Cardiac fibroblast (primary cell): Measurements from ENCODE around the gene ANKRD33.

Source experiments
- DNase-seq, 2 donors: peaks; one replicate each; pipeline versions ENCODE4 v3.0.0 to v3.0.0-alpha.2; 2010; ENCODE audit warnings: low read depth in 2 of 2
- H3K4me3 ChIP-seq, 2 donors: replicated peaks in 1 of 2; 1 replicate in 1 of 2; 2 replicates in 1 of 2; pipeline ENCODE4 v1.5.1; 2011; ENCODE audit warnings: low read depth in 2 of 2, low read length in 2 of 2, mild to moderate bottlenecking in 2 of 2, moderate library complexity in 1 of 2
- CTCF ChIP-seq: IDR thresholded peaks from one replicate; pipeline ENCODE4 v1.5.1; 2011; ENCODE audit warnings: low read depth, mild to moderate bottlenecking, low read length, inconsistent platforms

ANKRD33 gene

GRCh38 chr12:51845482-51845881, 42.4 kb upstream of the ANKRD33 start:
- DNase-seq, result no peak
- no peak overlapping the region for H3K4me3 ChIP-seq
- no peak for TF ChIP-seq CTCF

GRCh38 chr12:51846271-51846691, 41.6 kb upstream of the ANKRD33 start:
- H3K4me3 ChIP-seq, result no peak overlapping the region
- no peak for DNase-seq
- no peak for TF ChIP-seq CTCF

- TF ChIP-seq CTCF, result no peak
- H3K4me3 ChIP-seq, result peak overlapping the region; percentile 33 to 41
- DNase-seq, result no peak
These were observed 40.8 kb upstream of the ANKRD33 start for GRCh38 chr12:51846911-51847642.

- no peak for TF ChIP-seq CTCF
- no peak for DNase-seq
- peak overlapping the region in 1 of 2 donors; percentile 13 for H3K4me3 ChIP-seq
These were observed 40.1 kb upstream of the ANKRD33 start for GRCh38 chr12:51847643-51848325.

- no peak for TF ChIP-seq CTCF
- H3K4me3 ChIP-seq, result peak within 1 kb of the TSS in 1 of 2 donors; percentile 13
- DNase-seq, result no peak
These were observed 39.6 kb upstream of the ANKRD33 start, which contains the start of gene FIGNL2 for GRCh38 chr12:51848326-51848727. TSS of gene FIGNL2 (minus strand) at chr12:51848718. CDS start at chr12:51822413, 26,305 bp downstream.

- TF ChIP-seq CTCF, result no peak
- H3K4me3 ChIP-seq, result no peak overlapping the region
- no peak for DNase-seq
These were observed 38.8 kb upstream of the ANKRD33 start for GRCh38 chr12:51848841-51849735.
